GM18909 (cell line): ENCODE measurements around the gene GET4.
"Not testable (repeated sequence)": the region's sequence is repeated elsewhere in the genome, so short reads cannot be mapped to it uniquely, and the experiment has no call there.

Source experiments
- ATAC-seq: cut with Tn5 transposase; IDR thresholded peaks from one replicate; pipeline ENCODE4 v1.9.1; 2021; ENCODE audit warnings: mild to moderate bottlenecking; ENCODE audit not compliant: unreplicated experiment, poor library complexity

Gene GET4

DNA sequence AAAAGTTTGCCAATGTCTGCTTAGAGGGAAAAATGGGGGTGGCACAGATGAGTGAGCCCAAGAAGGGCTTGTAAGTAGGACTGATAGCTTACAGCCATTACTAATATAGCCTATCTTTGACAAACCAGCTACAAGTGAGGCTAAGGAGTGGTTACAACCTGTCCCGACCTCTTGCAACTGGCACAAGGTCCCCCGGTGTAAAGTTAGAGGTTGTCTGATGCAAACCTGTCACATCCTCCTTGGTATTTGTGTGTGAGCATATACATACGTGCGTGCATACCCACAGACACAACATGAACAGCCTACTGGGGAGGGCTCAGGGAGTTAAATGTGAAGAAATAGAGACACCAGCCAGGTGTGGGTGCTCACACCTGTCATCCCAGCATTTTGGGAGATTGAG lies 63.5 kb downstream of the GET4 start:
- no peak for ATAC-seq

DNA sequence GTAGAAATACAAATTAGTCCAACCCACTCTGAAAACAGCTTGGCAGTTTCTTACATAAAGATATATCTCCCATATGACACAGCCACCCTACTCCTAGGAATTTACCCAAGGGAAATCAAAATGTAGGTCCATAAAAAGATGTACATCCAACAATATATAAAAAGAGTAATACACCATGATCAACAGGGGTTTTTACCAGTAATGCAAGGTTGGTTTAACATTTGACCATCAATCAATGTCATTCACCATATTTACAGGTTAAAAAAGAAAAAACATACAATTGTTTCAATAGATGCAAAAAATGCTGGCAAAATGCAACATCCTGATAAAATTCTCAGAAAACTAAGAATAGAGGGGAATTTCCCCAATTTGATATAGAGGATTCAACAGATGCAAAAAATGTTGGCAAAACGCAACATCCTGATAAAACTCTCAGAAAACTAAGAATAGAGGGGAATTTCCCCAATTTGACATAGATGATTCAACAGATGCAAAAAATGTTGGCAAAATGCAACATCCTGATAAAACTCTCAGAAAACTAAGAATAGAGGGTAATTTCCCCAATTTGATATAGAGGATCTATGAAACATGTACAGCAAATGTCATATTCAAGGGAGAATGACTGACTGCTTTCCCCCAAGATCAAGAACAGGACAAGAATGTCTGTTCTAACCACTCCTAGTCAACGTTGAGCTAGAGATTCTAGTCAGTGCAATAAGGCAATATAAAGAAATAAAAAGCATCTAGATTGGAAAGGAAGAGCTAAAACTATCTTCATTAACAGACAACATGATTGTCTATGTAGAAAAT lies 64.5 kb downstream of the GET4 start:
- no peak for ATAC-seq

GRCh38 chr7:943793-944192 lies 67.4 kb downstream of the GET4 start:
- ATAC-seq: not testable (repeated sequence)

DNA sequence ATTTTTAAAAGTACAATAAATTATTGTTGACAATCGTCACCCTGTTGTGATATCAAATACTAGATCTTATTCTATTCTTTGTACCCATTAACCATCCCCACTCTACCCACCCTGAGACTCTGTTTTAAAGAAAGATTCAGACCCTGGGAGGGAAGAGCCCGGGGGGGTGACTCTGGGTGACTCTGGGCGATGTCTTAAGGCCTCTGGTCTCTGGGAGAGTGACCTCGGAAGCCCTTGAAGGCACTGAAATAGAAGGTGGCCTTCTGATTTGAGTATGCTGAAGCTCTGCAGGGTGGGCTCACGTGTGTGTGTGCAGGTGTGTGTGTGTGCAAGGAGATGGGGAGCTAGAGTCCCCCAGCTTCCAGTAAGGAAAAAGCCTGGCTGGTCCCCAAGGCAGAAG lies 68.4 kb downstream of the GET4 start:
- no peak for ATAC-seq

- ATAC-seq: no peak
Measured at GRCh38 chr7:945147-945555, 68.8 kb downstream of the GET4 start.

GRCh38 chr7:945556-946255 lies 69.4 kb downstream of the GET4 start:
- ATAC-seq: no peak
